HG02840 (cell line): Measurements from ENCODE around the gene EME2.
"Not testable (repeated sequence)": the region's sequence is repeated elsewhere in the genome, so short reads cannot be mapped to it uniquely, and the experiment has no call there.

Experiments used
- ATAC-seq: cut with Tn5 transposase; IDR thresholded peaks from one replicate; pipeline ENCODE4 v1.9.1; 2021; ENCODE audit warnings: mild to moderate bottlenecking, moderate library complexity, moderate number of reproducible peaks; ENCODE audit not compliant: unreplicated experiment, low FRiP score

The EME2 gene

GRCh38 chr16:1772362-1772907 is at the start of gene EME2:
Gene EME2, plus strand, starts transcription at chr16:1772810. Its CDS starts 418 bp downstream, at chr16:1773228.
- ATAC-seq = peak; percentile 9

GRCh38 chr16:1723450-1724147 is 49.0 kb upstream of the EME2 start:
- no peak for ATAC-seq

- ATAC-seq = no peak
Measured at GRCh38 chr16:1724491-1724890, 48.1 kb upstream of the EME2 start.

GRCh38 chr16:1726661-1727502 is 45.7 kb upstream of the EME2 start:
- no peak for ATAC-seq

- ATAC-seq = no peak
Measured at GRCh38 chr16:1727651-1728624, 44.7 kb upstream of the EME2 start.

- ATAC-seq = no peak
Measured at GRCh38 chr16:1729026-1729425, 43.6 kb upstream of the EME2 start.

- ATAC-seq = no peak
Measured at GRCh38 chr16:1729445-1729844, 43.2 kb upstream of the EME2 start.

GRCh38 chr16:1731073-1731472 is 41.5 kb upstream of the EME2 start:
- no peak for ATAC-seq

GRCh38 chr16:1731603-1732002 is 41.0 kb upstream of the EME2 start:
- ATAC-seq = no peak

GRCh38 chr16:1732071-1732470 is 40.5 kb upstream of the EME2 start:
- no peak for ATAC-seq

- not testable (repeated sequence) for ATAC-seq
Measured at GRCh38 chr16:1732551-1732987, 40.0 kb upstream of the EME2 start.

GRCh38 chr16:1734123-1734522 is 38.5 kb upstream of the EME2 start:
- ATAC-seq = no peak

GRCh38 chr16:1734816-1735215 is 37.8 kb upstream of the EME2 start:
- ATAC-seq = no peak

- ATAC-seq = no peak
Measured at GRCh38 chr16:1740234-1740633, 32.4 kb upstream of the EME2 start.

- ATAC-seq = no peak
Measured at GRCh38 chr16:1740781-1741490, 31.7 kb upstream of the EME2 start.

- no peak for ATAC-seq
Measured at GRCh38 chr16:1741553-1742165, 31.0 kb upstream of the EME2 start.

- ATAC-seq = no peak
Measured at GRCh38 chr16:1743376-1744337, 29.0 kb upstream of the EME2 start.

GRCh38 chr16:1744338-1744840 is 28.2 kb upstream of the EME2 start:
- no peak for ATAC-seq
